BE2C (cell line): ENCODE data around the gene DUS1L.

Experiments
- DNase-seq: peaks from one replicate; pipeline ENCODE4 v3.0.0-alpha.2; 2020
- H3K27me3 ChIP-seq: fragments of 250-450 bp; sonication (Bioruptor Pico); 2 replicates; pipeline ENCODE4 v1.5.1; 2020; ENCODE audit warnings: mild to moderate bottlenecking
- H3K36me3 ChIP-seq: fragments of 250-450 bp; sonication (Bioruptor Pico); 2 replicates; pipeline ENCODE4 v1.5.1; 2020; ENCODE audit warnings: mild to moderate bottlenecking
- H3K4me1 ChIP-seq: fragments of 250-450 bp; sonication (Bioruptor Pico); 2 replicates; pipeline ENCODE4 v1.5.1; 2020
- H3K4me3 ChIP-seq: 2 replicates; pipeline ENCODE4 v1.5.1; 2011; ENCODE audit warnings: low read depth, low read length
- H3K9me3 ChIP-seq: fragments of 250-450 bp; sonication (Bioruptor Pico); 2 replicates; pipeline ENCODE4 v1.5.1; 2020
- CTCF ChIP-seq: IDR thresholded peaks from 2 replicates; pipeline ENCODE4 v1.5.1; 2012; ENCODE audit warnings: mild to moderate bottlenecking, low read depth, low read length

Gene DUS1L

GRCh38 chr17:82092995-82093751 lies 27.6 kb upstream of the DUS1L start:
- Histone ChIP-seq H3K36me3 (peaks cover 94% of the 10 kb centered on the region), H3K27me3 (no peaks in the 10 kb centered on the region), H3K4me3 (no peak overlapping the region), H3K9me3 (no peaks in the 10 kb centered on the region), H3K4me1 (no peaks in the 10 kb centered on the region; the same call in 1 of the 2 replicates)
- DNase-seq: no peak
- TF ChIP-seq CTCF: no peak

- no peak for DNase-seq
- Histone ChIP-seq H3K36me3 (peaks cover 96% of the 10 kb centered on the region), H3K4me3 (no peak overlapping the region), H3K9me3 (no peaks in the 10 kb centered on the region), H3K4me1 (no peaks in the 10 kb centered on the region; the same call in 1 of the 2 replicates), H3K27me3 (no peaks in the 10 kb centered on the region)
- TF ChIP-seq CTCF: no peak
These were observed 27.0 kb upstream of the DUS1L start for GRCh38 chr17:82092628-82092994.

- Histone ChIP-seq H3K9me3 (no peaks in the 10 kb centered on the region), H3K4me3 (no peak overlapping the region), H3K4me1 (no peaks in the 10 kb centered on the region; the same call in 1 of the 2 replicates), H3K36me3 (peaks cover 96% of the 10 kb centered on the region), H3K27me3 (no peaks in the 10 kb centered on the region)
- no peak for TF ChIP-seq CTCF
- no peak for DNase-seq
These were observed 26.5 kb upstream of the DUS1L start for GRCh38 chr17:82092094-82092586.

- Histone ChIP-seq H3K9me3 (no peaks in the 10 kb centered on the region), H3K27me3 (no peaks in the 10 kb centered on the region), H3K4me1 (no peaks in the 10 kb centered on the region; the same call in 1 of the 2 replicates), H3K36me3 (peaks cover 96% of the 10 kb centered on the region), H3K4me3 (no peak overlapping the region)
- no peak for DNase-seq
- TF ChIP-seq CTCF: no peak
These were observed 25.9 kb upstream of the DUS1L start for GRCh38 chr17:82091264-82092066.

GRCh38 chr17:82090549-82091263 lies 25.1 kb upstream of the DUS1L start:
- no peak for DNase-seq
- no peak for TF ChIP-seq CTCF
- peaks cover 96% of the 10 kb centered on the region for H3K36me3 ChIP-seq

More at GRCh38 chr17:82090549-82091263, 25.1 kb upstream of the DUS1L start:
- Histone ChIP-seq H3K4me3 (no peak overlapping the region), H3K27me3 (no peaks in the 10 kb centered on the region), H3K9me3 (no peaks in the 10 kb centered on the region), H3K4me1 (no peaks in the 10 kb centered on the region)
